HL-60 (cell line): ENCODE results near the gene SH3RF3.

Source experiments
- GABPA ChIP-seq: IDR thresholded peaks from 2 replicates; pipeline ENCODE4 v1.6.1; 2012; ENCODE audit warnings: low read depth
- POLR2AphosphoS5 ChIP-seq: IDR thresholded peaks from 2 replicates; pipeline ENCODE4 v1.6.1; 2012; ENCODE audit warnings: low read depth
- TF ChIP-seq, protein P1 (sequence below): IDR thresholded peaks from one replicate; pipeline ENCODE4 v1.5.1; 2011; ENCODE audit warnings: low read length, control low read depth, inconsistent platforms; ENCODE audit not compliant: insufficient read depth
- TF ChIP-seq, protein P2 (sequence below): IDR thresholded peaks from 2 replicates; pipeline ENCODE4 v1.6.1; 2012; ENCODE audit warnings: low read depth; ENCODE audit not compliant: insufficient replicate concordance

DNA sequence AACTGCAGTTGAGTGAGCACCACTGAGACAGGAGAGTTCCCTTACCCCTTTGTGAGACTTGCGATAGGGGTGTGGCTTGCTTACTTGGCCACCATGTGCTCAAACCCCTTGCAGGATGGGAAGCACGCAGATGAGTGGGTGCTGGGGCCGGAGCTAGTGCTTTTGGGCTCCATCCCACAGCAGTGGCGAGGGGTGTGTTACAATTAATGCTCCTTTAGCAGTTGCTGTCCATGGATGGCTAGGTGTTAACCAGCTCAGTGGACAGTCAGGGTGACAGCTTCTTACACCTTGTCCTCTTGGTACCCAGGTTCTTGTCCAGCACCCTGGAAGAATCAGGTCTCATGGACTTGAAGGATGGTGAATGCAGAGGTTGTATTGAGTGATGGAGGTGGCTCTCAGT lies 103.9 kb downstream of the SH3RF3 start:
- TF ChIP-seq POLR2AphosphoS5: no peak
- TF ChIP-seq, protein P1, sequence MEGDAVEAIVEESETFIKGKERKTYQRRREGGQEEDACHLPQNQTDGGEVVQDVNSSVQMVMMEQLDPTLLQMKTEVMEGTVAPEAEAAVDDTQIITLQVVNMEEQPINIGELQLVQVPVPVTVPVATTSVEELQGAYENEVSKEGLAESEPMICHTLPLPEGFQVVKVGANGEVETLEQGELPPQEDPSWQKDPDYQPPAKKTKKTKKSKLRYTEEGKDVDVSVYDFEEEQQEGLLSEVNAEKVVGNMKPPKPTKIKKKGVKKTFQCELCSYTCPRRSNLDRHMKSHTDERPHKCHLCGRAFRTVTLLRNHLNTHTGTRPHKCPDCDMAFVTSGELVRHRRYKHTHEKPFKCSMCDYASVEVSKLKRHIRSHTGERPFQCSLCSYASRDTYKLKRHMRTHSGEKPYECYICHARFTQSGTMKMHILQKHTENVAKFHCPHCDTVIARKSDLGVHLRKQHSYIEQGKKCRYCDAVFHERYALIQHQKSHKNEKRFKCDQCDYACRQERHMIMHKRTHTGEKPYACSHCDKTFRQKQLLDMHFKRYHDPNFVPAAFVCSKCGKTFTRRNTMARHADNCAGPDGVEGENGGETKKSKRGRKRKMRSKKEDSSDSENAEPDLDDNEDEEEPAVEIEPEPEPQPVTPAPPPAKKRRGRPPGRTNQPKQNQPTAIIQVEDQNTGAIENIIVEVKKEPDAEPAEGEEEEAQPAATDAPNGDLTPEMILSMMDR: no peak
- TF ChIP-seq, protein P2, sequence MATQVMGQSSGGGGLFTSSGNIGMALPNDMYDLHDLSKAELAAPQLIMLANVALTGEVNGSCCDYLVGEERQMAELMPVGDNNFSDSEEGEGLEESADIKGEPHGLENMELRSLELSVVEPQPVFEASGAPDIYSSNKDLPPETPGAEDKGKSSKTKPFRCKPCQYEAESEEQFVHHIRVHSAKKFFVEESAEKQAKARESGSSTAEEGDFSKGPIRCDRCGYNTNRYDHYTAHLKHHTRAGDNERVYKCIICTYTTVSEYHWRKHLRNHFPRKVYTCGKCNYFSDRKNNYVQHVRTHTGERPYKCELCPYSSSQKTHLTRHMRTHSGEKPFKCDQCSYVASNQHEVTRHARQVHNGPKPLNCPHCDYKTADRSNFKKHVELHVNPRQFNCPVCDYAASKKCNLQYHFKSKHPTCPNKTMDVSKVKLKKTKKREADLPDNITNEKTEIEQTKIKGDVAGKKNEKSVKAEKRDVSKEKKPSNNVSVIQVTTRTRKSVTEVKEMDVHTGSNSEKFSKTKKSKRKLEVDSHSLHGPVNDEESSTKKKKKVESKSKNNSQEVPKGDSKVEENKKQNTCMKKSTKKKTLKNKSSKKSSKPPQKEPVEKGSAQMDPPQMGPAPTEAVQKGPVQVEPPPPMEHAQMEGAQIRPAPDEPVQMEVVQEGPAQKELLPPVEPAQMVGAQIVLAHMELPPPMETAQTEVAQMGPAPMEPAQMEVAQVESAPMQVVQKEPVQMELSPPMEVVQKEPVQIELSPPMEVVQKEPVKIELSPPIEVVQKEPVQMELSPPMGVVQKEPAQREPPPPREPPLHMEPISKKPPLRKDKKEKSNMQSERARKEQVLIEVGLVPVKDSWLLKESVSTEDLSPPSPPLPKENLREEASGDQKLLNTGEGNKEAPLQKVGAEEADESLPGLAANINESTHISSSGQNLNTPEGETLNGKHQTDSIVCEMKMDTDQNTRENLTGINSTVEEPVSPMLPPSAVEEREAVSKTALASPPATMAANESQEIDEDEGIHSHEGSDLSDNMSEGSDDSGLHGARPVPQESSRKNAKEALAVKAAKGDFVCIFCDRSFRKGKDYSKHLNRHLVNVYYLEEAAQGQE: no peak
- no peak for TF ChIP-seq GABPA
